ENCODE results near the gene BARD1. TPM values are rescaled to one million over a fixed set of nuclear protein-coding genes. Genes with fewer than 3 reads are reported as not detected.

Gene BARD1
- total and polyA plus RNA-seq, 2 of the 8 experiments (the other 6 are each of a cell fraction or from before 2014, with no cell fraction given) = 11.1 to 29.8 TPM

GRCh38 chr2:214679736-214680135 lies 129.7 kb downstream of the BARD1 start (continued):
- TF ChIP-seq MAX (IDR thresholded peaks at IDR 0.05) (no peak), KDM1A (IDR thresholded peaks at IDR 0.05; ENCODE audit: borderline replicate concordance, low read length) (no peak), FOSL1 (IDR thresholded peaks at IDR 0.05; ENCODE audit: insufficient read depth, low read depth, low read length) (no peak), CBX8 (IDR thresholded peaks at IDR 0.05; ENCODE audit: borderline replicate concordance, low read depth, low read length) (no peak), CHD7 (IDR thresholded peaks at IDR 0.05; ENCODE audit: insufficient replicate concordance, low read length) (no peak)
